ENCODE results near the gene CDH24. TPM values are rescaled to one million over a fixed set of nuclear protein-coding genes. Genes with fewer than 3 reads are reported as not detected.
A peak's percentile ranks its signal among the peaks of the same experiment; 100 is the strongest.

CDH24 gene
- total and polyA plus RNA-seq, 8 donors = 6.1 to 14.8 (median 11.3) TPM

DNA sequence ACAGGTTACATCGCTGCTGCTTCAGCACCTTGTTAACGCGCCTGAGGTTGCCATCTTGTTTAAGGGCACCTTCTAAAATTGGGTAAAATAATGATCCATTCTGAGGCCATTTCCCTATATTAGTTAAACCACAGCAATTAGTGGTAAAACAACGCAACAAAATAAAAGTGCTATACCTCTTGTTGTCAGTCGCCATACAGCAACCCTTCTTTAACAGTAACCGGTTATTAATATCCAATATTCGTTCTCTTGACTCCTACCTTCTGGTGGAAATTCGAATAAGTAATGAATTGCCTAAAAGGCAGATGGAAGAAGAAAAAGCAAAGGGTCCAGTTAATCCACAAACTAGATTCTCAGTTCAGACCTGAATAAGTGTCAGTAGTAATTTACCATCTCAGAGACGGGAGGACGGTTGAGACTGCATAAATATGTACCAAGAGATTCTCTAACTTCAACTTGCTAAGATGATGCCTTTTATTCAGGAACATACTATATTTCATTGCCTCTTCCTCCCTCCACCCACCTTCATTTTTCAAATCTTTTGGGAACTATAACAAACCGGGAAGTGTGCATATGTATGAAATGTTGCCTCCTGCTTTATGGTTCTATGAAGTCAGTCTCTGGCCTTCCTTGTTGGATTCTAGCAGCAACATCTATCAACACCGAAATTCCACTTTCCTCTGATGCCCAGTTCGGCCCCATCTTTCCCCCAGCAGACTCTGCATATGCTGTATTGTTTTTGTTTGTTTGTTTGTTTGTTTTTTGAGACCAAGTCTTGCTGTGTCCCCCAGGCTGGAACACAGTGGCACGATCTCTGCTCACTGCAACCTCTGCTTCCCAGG, 21.8 kb downstream of the CDH24 start:
- TF ChIP-seq CTCF (IDR thresholded peaks at IDR 0.05) = no peak
- H3K4me3 ChIP-seq = peak overlapping the region; percentile 89 to 94
- peak overlapping the region; percentile 93 to 96 for H3K27ac ChIP-seq
- peaks cover 8 to 23% of the 10 kb centered on the region in 2 donors for H3K4me1 ChIP-seq
- DNase-seq = no peak
- intact Hi-C loops (cut with DNase I) = no loop called here
- ATAC-seq = no peak
- no peaks in the 10 kb centered on the region for H3K9me3 ChIP-seq
- peaks cover 0 to 30% of the 10 kb centered on the region in 2 donors for H3K36me3 ChIP-seq
- H3K27me3 ChIP-seq = no peaks in the 10 kb centered on the region

GRCh38 chr14:23034498-23035302, 22.6 kb downstream of the CDH24 start, which contains the start of gene PSMB5:
Gene PSMB5, minus strand, starts transcription at chr14:23034900. Its CDS starts 19 bp downstream, at chr14:23034881.
- Histone ChIP-seq H3K9me3 (no peaks in the 10 kb centered on the region), H3K27ac (peak within 1 kb of the TSS; percentile 93 to 96), H3K36me3 (peaks cover 0 to 37% of the 10 kb centered on the region in 2 donors), H3K4me1 (peaks cover 8 to 23% of the 10 kb centered on the region in 2 donors), H3K27me3 (no peaks in the 10 kb centered on the region), H3K4me3 (peak within 1 kb of the TSS; percentile 89 to 94)
- intact Hi-C loops (cut with DNase I) = no loop called here
- DNase-seq (peak; percentile 90 to 96 (median 92)), ATAC-seq (peak; percentile 99)
- peak in 1 of 2 donors; percentile 44 for TF ChIP-seq CTCF (IDR thresholded peaks at IDR 0.05)

DNA sequence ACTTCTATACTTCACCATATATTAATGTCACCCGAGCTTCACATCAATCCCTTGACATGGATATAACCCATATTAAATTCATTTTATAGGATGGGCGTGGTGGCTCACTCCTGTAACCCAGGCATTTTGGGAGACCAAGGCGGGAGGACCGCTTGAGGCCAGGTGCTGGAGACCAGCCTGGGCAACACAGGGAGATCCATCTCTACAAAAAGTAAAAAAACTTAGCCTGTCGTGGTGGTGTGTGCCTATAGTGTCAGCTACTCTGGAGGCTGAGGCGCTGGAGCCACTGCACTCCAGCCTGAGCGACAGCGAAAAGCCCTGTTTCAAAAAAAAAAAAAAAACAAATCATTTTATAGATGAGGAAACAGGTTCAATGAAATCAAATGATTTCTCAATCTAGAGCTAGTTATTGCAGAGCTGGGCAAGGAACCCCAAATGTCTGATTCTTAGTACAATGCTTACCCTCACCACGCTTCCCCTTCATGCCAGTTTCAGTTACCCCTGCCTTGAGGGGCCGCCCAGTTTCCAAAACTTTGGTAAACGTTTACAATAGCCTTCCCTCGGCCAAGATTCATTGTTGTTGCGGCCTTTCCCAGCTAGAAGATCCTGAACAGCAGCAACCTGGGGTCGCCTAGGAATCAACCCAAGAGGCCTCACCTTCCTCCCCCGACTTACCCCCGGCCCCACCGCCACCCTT, 23.4 kb downstream of the CDH24 start:
- Histone ChIP-seq H3K27me3 (no peaks in the 10 kb centered on the region), H3K27ac (peak overlapping the region; percentile 93 to 96), H3K9me3 (no peaks in the 10 kb centered on the region), H3K4me1 (peaks cover 8 to 25% of the 10 kb centered on the region in 2 donors), H3K4me3 (peak overlapping the region; percentile 89 to 94), H3K36me3 (peaks cover 0 to 45% of the 10 kb centered on the region in 2 donors)
- no peak for TF ChIP-seq CTCF (IDR thresholded peaks at IDR 0.05)
- no peak for DNase-seq
- intact Hi-C loops (cut with DNase I) = no loop called here
- no peak for ATAC-seq

GRCh38 chr14:23033251-23033727, 24.0 kb downstream of the CDH24 start:
- Histone ChIP-seq H3K4me3 (peak overlapping the region in 1 of 2 donors; percentile 89), H3K27me3 (no peaks in the 10 kb centered on the region), H3K27ac (no peak overlapping the region), H3K36me3 (peaks cover 0 to 51% of the 10 kb centered on the region in 2 donors), H3K4me1 (peaks cover 8 to 32% of the 10 kb centered on the region in 2 donors), H3K9me3 (no peaks in the 10 kb centered on the region)
- TF ChIP-seq CTCF (IDR thresholded peaks at IDR 0.05) = no peak
- intact Hi-C loops (cut with DNase I) = no loop called here
- ATAC-seq = no peak
- DNase-seq = no peak
